Astrocyte of the cerebellum (primary cell): ENCODE results near the gene SNX25.

Source experiments
- DNase-seq: peaks from one replicate; pipeline ENCODE4 v3.0.0-alpha.2; 2011; ENCODE audit warnings: low read depth
- H3K4me3 ChIP-seq: 2 replicates; pipeline ENCODE4 v1.5.1; 2011; ENCODE audit warnings: mild to moderate bottlenecking, low read depth, low read length, moderate library complexity
- CTCF ChIP-seq: IDR thresholded peaks from 2 replicates; pipeline ENCODE4 v1.5.1; 2012; ENCODE audit warnings: low read length, low read depth, moderate library complexity, mild to moderate bottlenecking; ENCODE audit errors: missing control alignments
- in situ Hi-C: cut with HindIII; loops from 2 replicates; pipeline ENCODE4 v1.10.0; 2017; ENCODE audit warnings: low sequenced_read_pairs

Gene SNX25

GRCh38 chr4:185209031-185209851, at the start of gene SNX25:
SNX25 (plus strand) TSS chr4:185209598; CDS start chr4:185209827, 229 bp downstream.
- no peak for TF ChIP-seq CTCF
- in situ Hi-C loops = no loop called here
- no peak for DNase-seq
- H3K4me3 ChIP-seq = peak within 1 kb of the TSS; percentile 63

DNA sequence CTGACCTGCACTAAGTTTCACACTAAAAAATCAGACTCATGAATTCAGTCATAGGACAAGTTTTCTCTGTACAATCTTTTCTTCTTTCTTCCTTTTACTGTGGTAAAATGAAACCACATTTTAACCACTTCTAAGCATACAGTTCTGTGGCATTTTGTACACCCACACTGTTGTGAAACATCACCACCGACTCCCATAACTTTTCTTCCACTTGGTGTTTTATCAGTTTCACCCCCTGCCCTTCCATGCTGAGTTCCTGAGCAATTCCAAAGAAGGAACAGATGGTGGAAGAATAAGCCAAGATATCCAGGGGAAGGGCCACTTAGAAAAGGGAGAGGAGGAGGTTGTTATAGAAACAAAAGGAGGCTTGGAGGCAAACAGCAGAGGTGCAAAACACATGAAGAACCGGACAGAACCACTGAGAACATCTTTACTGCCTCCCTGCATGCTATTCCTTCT, 43.8 kb upstream of the SNX25 start:
- in situ Hi-C loops = no loop called here

GRCh38 chr4:185167234-185167633, 42.2 kb upstream of the SNX25 start:
- in situ Hi-C loops = no loop called here
- no peak for DNase-seq
- H3K4me3 ChIP-seq = no peak overlapping the region
- no peak for TF ChIP-seq CTCF

More for the DNA sequence above, 43.8 kb upstream of the SNX25 start:
- no peak for TF ChIP-seq CTCF
- DNase-seq = peak; percentile 81
- H3K4me3 ChIP-seq = no peak overlapping the region

DNA sequence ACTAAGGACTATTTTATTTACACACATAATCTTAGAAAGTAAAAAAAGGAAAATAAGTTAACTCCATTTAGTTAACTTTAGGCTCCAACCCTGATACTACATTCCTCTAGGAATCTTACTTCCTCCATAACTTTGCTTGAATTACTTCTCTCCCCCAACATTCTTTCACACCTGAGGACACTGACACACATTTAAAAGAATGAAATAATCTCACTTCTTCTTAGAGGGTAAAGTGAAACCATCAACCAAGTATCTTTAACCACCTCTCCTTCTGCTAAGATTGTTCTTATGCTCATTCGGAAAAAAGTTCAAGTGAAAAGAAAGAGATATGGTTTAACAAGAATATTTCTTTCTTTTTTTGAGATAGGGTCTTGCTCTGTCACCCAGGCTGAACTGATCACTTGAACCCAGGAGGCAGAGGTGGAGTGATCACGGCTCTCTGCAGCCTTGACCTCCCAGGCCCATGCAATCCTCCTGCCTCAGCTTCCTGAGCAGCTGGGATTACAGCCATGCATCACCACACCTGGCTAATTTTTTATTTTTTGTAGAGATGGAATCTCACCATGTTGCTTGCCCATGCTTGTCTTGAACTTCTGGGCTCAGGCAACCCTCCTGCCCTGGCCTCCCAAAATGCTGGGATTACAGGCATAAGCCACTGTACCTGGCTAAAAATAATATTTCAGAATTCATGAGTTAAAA, 37.9 kb upstream of the SNX25 start:
- TF ChIP-seq CTCF = no peak
- H3K4me3 ChIP-seq = no peak overlapping the region
- in situ Hi-C loops = no loop called here
- DNase-seq = no peak

DNA sequence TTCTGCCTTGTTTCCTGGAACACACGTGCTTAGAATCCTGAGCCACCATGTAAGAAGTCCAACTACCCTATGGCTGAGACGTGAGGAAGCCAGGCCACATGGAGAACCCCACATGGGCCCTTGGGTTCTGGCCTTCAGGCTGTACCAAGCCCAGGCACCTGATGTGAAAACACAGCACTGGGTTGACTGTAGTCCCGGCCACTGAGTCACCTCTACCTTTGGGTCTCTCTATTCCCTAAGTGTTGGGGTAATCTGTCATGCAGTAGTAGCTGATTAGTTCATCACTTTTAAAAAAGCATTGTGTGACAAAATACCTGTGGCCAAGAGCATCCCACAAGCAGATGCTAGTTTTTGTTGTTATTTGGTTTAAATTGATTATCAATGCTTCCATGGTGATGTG, 29.9 kb upstream of the SNX25 start:
- in situ Hi-C loops = loop anchor here (25.0 kb wide), 1 partner anchor 858 kb away; no protein-coding TSS in a partner anchor
- DNase-seq = no peak
- TF ChIP-seq CTCF = no peak
- H3K4me3 ChIP-seq = no peak overlapping the region

DNA sequence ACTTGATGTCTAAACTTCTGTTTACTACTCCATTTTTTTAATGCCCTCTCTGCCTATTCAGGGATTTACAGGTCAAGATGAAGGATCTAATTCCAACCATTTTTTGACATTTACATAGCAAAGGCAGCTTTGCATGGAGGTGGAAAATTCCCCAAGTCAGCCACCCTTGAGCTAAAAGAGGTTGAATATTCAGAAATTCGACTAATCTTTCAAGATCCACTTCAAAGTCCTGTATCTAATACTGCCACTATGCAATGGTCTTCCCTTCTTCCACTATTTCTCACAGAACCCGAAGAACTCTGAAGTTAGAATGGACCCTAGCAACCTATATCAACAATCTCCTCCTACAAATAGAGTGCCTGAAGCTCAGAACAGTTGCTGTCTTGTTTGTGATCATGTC, 27.2 kb upstream of the SNX25 start:
- no peak for DNase-seq
- no peak overlapping the region for H3K4me3 ChIP-seq
- in situ Hi-C loops = loop anchor here (5.0 to 25.0 kb wide), 2 partner anchors 55 to 855 kb away; no protein-coding TSS in a partner anchor
- TF ChIP-seq CTCF = no peak
